Fibroblast of skin of abdomen (primary cell): ENCODE results near the gene GLYR1.

ENCODE experiments used
- DNase-seq: peaks from one replicate; pipeline ENCODE4 v3.0.0-alpha.2; 2013

GLYR1 gene

DNA sequence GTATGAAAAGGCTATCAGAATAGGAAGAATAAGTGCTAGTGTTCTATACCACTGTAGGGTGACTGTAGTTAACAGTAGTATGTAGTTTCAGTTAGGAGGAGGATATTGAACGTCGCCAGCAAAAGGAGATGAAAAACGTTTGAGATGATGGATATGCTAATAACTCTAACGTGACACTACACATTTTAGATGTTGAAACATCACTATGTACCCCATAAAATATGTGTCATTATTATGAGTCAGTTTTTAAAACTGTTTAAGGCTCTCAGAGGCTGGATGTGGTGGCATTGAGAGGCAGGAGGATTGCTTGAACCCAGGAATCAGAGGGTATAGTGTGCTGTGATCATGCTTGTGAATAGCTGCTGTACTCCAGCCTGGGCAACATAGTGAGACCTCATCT lies 32.0 kb upstream of the GLYR1 start:
- DNase-seq = peak; percentile 8

DNA sequence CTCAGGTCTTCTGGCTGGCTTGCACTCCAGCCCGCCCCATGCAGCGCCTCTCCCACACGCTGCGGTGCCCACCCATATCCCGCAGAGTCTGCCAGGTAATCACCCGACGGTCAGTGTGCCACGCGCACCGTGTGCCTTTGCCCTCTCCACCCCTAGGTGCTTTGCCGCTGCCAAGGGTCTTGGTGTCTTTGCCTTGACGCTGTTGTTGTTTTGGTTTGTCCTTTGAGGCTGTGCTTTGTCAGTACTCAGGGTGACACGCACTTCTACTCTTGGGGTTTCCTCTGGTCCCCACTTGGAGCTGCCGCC lies 30.2 kb upstream of the GLYR1 start:
- DNase-seq = no peak

DNA sequence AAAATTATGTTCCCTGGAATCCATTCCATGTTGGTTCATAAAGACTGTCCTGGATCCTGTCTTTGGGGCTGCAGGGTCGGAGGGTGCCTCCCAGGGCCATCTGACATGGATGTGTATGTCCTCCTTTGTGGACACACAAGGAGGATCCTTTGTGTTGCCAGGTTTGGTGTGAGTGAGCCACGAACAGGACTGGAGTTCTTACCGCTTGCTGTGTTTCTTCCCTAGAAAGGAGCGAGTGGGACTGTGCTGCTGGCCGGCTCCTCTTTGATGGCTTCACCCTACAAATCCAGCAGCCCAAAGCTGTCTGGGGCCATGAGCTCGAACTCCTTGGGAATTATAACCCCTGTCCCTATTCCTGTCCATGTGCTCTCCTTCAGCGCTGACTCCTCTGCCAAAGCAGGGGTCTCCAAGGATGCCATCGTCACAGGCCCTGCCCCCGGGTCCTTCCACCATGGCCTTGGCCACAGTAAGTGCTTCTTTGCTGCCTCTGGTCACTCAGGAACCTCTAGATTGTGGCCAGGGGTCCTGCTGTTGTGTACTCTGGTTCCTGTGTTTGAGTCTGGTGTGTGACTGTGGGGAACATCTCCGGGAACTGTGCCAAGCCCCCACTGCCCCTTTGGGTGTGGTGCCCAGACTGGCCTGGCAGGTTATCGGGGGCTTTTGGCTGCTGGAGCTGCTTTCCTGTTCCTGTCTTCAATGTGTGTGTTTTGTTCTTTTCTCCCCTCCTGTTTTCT lies 29.7 kb upstream of the GLYR1 start:
- no peak for DNase-seq

DNA sequence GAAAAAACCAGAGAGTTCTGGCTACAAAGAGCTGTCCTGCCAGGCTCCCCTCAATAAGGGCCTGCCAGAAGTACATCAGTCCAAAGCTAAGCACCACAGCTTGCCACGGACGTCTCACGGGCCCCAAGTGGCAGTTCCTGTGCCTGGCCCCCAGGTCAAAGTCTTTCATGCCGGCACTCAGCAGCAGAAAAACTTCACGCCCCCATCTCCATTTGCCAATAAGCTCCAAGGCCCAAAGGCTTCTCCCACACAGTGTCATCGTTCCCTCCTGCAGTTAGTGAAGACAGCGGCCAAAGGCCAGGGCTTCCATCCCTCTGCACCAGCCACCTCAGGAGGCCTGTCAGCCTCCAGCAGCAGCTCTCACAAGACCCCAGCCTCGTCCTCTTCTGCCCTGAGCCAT lies 27.6 kb upstream of the GLYR1 start:
- no peak for DNase-seq

DNA sequence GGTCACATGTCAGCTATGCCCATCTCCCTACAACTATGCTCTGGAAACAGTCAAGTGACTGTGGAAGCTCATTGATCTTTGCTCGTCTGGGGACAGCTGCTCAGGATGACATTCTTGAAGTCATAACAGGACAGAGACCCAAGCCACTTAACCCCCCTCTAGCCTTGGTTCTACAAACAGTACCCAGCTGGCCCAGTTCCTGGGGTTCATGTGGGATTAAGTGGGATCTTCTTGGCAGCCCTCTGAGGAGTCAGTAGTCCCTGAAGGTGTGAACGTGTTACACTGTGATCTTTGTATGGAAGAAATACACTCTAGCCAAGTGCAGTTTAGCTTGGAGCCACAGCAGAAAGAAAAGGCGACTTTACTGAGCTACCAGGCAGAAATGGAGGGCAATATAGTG lies 26.0 kb upstream of the GLYR1 start:
- no peak for DNase-seq

DNA sequence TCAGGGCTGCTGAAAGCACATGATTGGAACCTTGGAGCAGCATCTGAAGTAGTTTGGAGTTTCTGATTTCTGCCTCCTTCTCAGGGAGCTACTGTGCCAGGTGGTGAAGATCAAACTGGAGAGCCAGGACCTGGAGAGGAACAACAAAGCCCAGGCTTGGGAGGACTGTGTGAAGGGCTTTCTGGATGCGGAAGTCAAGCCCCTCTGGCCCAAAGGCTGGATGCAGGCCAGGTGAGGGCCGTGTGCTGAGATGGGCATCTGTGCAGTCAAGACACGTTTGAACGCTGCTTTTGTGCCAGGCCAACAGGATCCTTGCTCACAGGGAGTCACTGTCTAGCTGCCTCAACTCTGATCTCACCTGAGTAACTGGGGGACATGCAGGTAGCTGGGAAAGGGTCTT lies 24.0 kb upstream of the GLYR1 start:
- DNase-seq = no peak

DNA sequence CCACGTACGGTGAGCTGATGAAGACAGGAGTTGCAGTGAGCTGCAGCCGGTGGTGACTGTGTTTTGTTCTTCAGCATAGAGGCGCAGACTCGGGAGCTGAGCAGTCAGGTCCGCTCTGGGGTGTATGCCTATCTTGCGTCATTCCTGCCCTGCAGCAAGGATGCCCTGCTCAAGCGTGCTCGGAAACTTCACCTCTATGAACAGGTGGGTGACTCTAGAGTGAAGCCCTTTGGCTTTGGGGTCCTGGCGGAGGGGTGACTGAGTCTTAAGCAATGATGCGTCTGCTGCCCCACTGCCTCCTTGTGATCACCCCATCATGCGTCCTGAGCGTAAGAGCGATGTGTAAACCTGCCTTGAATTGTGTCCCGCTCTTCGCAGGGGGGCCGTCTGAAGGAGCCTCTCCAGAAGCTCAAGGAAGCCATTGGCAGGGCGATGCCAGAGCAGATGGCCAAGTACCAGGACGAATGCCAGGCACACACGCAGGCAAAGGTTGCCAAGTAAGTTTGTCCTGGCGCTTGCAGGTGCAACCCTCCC lies 23.1 kb upstream of the GLYR1 start:
- no peak for DNase-seq

DNA sequence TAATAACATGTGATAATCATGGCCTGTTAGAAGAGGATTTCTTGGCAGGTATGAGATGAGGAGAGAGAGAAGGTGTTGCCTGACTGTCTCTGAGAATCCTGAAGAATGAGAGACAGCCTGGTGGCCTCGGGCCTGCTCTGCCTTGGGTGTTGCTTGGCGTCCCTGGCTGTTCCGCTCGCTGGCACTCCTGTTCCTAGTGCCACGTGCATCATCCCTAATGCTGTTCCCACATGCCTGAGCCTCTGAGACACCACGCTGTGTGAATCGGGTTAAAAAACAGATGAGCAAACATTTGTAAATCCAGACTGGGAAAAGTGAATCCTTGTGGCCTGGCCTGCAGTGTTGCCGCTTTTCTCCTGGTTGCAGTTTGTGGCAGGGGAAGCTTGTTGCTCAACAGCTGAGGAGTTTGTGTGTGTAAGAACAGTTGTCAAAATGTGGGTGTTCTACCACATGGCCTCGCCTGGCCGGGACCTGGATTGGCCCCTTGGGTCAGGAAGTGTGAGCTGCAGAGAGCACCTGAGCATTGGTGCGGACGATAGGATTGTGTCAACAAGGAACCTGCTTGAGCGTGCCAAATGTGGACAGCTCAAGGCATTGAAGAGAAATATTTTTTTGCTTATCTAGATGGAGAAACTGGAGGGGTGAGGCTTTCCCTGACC lies 22.2 kb upstream of the GLYR1 start:
- no peak for DNase-seq

DNA sequence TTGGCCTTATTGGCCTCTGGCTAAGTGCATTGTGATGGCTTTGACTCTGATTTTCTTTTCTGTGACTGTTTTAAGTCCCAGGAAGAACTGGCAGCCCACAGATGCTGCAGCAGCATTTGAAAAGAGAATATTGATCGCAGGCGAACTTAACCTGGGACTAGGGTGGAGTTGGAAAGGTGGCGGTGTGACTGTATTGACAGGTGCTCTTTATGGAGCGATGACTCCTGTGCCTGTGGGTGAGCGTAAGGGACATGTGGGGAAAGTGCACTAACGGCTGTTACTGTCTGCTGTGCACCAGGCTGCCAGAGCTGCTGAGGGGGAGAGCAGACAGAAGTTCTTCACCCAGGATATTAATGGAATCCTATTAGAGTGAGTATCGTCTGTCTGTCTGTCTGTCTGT lies 21.4 kb upstream of the GLYR1 start:
- DNase-seq = no peak

DNA sequence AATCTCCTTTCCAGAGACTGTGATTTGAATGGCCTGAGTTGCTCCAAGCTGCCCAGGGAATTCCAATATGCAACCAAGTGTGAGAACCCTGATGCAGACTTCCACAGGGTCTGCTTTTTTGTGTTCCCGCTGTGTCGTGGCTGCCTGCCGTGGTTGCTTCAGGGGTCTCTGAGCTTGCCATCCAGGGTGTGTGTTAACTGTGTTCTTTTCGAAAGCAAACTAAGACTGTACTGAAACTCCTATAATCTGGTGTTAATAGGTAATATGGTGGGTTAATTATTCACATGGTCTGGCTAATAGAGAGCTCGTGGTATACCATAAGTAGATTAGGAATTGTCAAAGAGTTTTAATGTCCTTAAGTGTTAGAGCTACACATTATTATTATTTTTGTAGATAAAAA lies 20.9 kb upstream of the GLYR1 start:
- DNase-seq = no peak

DNA sequence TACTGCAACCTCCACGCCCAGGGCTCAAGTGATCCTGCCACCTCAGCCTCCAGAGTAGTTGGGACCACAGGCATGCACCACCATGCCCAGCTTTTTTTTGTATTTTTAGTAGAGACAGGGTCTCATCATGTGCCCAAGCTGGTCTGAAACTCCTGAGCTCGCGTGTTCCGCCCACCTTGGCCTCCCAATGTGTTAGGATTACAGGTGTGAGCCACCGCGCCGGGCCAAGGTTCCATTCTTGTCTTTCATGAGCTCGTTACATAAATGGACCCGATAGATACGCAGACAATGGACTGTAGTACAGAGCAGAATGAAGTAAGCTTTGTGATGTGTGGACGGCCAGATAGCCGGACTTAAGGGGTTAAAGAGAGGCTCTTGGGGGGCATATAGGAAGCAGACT lies 19.5 kb upstream of the GLYR1 start:
- DNase-seq = no peak

DNA sequence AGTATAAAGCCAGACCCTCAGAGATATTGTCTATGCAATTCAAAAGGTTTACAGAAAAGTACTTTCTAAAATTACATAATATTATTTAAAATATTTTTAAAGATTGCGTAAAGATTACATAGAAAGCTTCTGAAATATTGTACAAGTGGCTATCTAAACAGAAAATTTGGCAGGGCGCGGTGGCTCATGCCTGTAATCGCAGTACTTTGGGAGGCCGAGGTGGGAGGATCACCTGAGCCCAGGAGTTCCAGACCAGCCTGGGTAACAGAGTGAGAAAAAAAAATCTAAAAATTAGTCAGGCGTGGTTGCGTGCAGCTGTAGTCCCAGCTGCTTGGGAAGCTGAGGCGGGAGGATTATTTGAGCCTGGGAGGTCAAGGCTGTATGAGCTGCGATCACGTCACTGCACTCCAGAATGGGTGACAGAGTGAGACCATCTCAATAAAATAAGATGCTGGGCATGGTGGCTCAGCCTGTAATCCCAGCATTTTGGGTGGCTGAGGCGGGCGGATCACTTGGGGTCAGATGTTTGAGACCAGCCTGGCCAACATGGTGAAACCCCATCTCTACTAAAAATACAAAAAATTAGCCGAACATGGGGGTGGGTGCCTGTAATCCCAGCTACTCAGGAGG lies 18.3 kb upstream of the GLYR1 start:
- DNase-seq = no peak

DNA sequence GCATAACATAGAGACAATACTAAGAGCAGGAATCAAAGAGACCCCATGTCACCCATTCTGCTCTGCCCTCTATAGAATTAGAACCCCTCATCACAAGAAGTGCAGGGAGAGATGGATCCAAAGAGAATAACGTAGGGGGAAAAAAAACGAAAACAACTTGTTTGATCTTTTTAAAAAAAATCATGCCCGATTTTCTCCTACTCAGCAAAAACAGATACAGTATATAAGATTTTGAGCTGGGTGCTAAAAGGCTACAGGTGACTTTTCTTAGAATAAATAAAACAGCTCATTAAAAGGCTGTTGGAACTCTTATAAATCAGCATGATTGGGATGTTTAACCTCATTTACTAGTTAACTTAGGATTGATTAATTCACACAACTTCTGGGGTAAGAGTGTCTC lies 17.6 kb upstream of the GLYR1 start:
- no peak for DNase-seq

DNA sequence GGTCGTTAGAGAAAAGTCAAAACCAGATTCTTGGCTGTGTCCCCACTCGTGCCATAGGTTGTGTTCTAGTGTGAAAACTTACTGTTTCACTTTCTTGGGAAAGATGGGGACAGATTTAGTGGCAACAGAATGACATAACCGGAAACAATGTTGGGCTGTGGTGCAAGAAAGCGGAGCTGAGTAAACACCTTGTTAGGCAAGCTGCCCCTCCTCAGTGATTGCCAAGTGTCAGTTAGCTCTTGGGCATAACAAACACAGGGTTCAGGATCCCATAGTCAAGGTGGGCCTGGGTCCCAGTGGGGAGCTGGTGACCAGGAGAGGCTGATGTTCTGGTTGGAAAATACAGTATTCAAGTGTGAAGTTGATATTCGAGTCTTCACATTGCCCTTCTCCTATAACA lies 15.6 kb upstream of the GLYR1 start:
- DNase-seq = no peak

DNA sequence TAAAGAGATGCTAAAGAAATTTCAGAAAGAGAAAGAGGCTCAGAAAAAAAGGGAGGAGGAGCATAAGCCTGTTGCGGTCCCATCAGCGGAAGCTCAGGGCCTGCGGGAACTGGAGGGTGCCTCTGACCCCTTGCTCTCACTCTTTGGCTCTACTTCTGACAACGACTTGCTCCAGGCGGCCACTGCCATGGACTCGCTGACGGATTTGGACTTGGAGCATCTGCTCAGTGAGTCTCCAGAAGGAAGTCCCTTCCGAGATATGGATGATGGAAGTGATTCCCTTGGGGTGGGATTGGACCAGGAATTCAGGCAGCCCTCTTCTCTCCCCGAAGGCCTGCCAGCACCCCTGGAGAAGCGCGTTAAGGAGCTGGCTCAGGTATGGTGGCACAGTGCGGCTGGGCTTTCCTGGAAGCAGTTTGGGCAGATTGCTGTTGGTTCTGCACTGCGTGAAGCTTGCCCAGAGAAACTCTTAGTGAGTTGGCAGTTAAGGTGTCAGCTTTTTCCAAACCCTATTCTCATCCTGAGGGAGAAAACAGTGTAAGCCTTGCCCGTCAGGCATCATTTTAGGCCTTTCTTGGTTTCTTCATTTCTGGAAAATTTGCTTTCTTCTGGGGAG lies 13.7 kb upstream of the GLYR1 start:
- no peak for DNase-seq

DNA sequence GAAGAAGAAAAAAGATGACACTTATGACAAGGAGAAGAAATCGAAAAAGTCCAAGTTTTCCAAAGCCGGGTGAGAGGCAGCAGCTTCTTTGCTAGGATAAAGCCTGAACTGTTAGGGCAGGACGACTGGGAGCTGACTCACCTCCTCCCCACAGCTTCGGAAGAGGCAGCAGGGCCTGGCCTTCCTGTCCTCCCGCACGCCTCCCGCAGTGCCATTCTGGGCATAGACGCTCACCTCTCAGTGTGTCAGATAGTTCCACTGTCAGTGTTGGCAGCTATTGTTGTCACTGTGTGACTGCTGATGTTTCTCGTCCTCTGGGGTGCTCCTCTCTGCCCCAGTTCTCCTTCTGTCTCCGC lies 12.8 kb upstream of the GLYR1 start:
- DNase-seq = no peak

DNA sequence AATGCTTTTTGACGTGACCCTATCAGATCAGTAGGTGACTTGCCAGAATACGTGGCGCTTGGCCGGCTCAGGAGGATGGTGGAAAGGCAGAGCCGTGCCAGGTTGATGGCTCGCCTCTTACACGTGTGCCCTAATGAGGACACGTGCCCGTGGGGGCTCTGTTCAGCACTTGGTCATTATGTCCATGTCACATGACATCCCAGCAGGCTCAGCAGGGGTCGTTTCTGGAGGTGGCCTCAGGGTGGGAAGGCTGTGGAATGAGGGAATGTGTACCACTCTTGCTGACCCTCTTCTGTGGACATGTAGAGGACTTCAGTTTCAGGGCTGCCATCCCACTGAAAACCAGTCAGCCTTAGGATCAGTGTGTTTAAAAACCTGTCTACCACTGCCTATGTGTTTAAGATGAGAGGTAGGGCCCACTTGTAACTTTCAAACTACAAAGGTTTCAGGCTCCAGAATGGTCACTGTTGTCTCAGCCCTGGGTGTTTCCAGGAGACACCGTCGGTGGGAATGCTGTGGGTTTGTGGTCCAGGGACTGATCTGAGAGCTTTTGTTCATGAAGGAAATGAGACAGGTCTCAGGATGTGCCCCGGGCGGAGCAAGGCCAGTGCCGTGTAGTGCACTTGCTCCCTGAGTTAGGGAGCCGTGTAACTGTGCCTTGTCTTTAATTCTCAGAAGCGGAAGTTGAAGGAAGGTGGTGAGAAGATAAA lies 12.3 kb upstream of the GLYR1 start:
- no peak for DNase-seq

DNA sequence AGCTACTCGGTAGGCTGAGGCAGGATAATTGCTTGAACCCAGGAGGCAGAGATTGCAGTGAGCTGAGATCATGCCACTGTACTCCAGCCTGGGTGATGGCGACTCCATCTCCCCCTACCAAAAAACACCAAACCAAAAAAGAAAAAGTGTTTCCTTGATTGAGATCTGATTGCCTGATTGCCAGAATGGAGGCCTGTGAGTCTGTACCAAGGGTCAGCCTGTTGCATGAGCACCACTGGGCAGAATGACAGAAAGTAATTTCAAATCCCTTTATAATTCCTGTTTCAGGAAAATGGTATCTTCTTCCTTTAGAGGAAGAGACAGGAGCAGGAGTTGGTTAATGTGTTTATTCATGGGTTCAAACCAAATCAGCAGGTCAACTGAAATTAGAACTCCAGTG lies 8.7 kb upstream of the GLYR1 start:
- DNase-seq = no peak

DNA sequence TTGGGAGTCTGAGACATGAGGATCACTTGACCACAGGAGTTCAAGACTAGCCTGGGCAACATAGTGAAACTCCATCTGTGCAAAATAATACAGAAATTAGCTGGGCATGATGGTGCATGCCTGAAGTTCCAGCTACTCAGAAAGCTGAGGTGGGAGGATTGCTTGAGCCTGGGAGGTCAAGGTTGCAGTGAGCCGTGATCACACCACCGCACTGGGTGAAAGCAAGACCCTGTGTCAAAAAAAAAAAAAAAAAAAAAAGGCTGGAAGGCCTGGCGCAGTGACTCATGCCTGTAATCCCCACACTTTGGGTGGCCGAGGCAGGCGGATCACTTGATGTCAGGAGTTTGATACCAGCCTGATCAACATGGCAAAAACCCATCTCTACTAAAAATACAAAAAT lies 8.3 kb upstream of the GLYR1 start:
- DNase-seq = no peak

DNA sequence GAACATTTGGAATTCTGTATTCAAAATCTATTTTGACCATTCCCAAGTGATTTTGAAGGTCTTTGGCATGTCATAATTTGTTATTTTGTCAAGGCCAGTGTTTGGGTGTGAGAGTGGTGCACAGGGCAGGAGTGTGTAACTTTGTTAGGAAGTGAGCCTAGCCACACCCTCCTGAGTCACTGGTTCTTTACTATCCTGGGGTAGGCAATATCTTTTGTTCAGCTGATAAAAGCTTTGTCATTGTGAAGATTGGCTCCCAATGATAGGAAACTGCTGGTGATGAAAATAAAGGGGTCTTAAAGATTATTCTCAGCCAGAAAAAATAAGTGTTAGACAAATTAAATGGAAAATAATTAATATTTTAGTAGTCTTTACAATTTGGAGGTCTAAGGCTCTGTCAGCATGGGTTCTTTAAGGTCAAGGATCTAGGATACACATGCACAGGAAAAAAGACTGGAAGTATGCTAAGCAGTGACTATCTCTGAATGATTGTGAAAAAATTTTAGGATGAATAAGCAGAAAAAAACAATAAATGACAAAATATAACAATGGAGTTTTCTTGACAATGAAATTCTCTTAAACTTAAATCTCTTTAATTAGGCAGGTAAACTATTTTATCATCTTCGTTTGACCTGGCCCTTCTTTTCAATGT lies 5.3 kb upstream of the GLYR1 start:
- DNase-seq = no peak

DNA sequence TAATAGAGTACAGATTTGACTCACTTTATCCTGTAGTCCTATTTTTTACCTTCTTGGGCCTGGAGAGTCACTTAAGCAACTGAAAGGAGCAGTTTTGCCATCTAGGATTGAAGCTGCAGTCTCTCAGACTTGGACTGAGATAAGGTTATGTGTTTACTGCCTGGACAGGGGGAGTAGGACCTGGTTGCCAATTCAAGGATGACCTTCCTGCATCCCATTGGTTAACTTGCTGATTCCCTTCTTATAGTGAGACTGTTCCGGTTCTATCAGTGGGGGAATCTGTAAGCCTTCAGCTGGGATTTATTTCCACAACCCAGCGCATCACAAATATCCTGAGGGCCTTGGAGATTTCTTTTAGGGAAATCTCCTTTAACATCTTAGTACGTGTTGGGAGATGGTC lies 3.1 kb upstream of the GLYR1 start:
- no peak for DNase-seq

DNA sequence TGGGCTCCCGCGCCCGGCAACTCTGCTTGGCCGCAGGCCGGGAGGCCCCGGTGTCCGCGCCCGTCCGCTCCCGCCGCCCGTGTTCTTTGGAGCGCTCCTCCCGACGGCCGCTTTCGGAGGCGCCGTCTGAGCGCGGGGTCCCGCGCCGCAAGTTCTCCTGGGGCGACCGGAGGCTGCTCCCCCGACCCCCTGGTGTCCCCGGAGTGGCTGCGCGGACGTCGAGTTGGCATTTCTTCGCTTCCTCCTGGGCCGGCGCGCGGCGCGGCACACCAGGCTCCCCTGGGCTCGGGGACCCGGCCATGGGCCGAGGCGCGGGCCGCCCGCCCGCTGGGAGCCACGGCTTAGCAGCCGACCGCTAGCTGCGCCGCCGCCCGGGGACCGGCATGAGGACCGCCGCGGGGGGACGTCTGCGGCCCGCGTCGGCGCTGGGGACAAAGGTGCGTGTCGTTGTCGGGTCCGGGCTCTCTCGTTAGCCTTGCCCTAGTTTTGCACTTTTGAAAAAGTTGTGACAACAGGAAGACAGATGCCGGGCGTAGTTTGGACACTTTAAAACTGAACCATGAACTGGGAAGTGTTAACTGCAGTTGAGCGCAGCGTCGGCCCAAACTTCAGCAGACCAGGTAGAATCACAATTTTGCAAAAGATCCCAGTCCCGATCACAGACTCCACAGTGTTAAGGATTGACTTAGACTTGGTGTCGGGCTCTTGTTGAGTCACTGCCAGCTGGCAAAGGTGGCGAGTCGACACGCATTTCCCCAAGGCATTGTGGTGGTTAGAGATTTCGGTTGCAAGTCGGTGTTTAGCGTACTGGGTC lies 893 bp upstream of the GLYR1 start:
- DNase-seq = peak; percentile 59
